Adrenal gland (tissue), 12 donors: ENCODE measurements around the gene SLC9A3. TPM values are rescaled to one million over a fixed set of nuclear protein-coding genes. Genes with fewer than 3 reads are reported as not detected.
"Not testable (repeated sequence)": the region's sequence is repeated elsewhere in the genome, so short reads cannot be mapped to it uniquely, and the experiment has no call there.

Experiments used
- DNase-seq, 7 donors: peaks; one replicate each; pipeline ENCODE4 v3.0.0-alpha.2; 2019 to 2020
- H3K27ac ChIP-seq, 5 donors: fragments of 200-600 bp; sonication (generic) in 4 of 5; 1 replicate in 3 of 5; 2 replicates in 2 of 5; pipeline versions ENCODE4 v1.5.1 to v1.8.0; 2016 to 2020; ENCODE audit warnings: mild to moderate bottlenecking in 1 of 5
- H3K27me3 ChIP-seq: fragments of 200-600 bp; 2 replicates; pipeline ENCODE4 v1.8.0; 2021
- H3K36me3 ChIP-seq, 2 donors: fragments of 200-600 bp; replicated peaks in 1 of 2; 1 replicate in 1 of 2; 2 replicates in 1 of 2; pipeline versions ENCODE4 v1.5.1 to v1.8.0; 2018 to 2022
- H3K4me1 ChIP-seq, 2 donors: fragments of 200-600 bp; replicated peaks in 1 of 2; 1 replicate in 1 of 2; 2 replicates in 1 of 2; pipeline versions ENCODE4 v1.5.1 to v1.8.0; 2018 to 2021
- H3K4me3 ChIP-seq, 4 donors: fragments of 200-600 bp; sonication (generic) in 3 of 4; one replicate each; pipeline ENCODE4 v1.5.1; 2016 to 2018
- H3K9me3 ChIP-seq, 3 donors: fragments of 200-600 bp; sonication (generic) in 1 of 3; replicated peaks in 1 of 3; 1 replicate in 2 of 3; 2 replicates in 1 of 3; pipeline versions ENCODE4 v1.5.1 to v1.8.0; 2016 to 2021
- POLR2A ChIP-seq, 2 donors: fragments of 450-650 bp; IDR thresholded peaks; one replicate each; pipeline ENCODE4 v1.6.1; 2017; ENCODE audit warnings: antibody characterized with exemption in 2 of 2, mild to moderate bottlenecking in 2 of 2, moderate library complexity in 1 of 2
- WGBS, 4 donors: extraction: QIAGEN DNeasy Blood & Tissue Kit in 2 of 4; methylation state at CpG; one replicate each; pipeline versions ENCODE4 v1.1.5 to v1.1.7; 2013 to 2017; 5-methylcytosine and 5-hydroxymethylcytosine counted together
- intact Hi-C, 2 donors: fragments of 100-400 bp; cut with DNase I; formaldehyde crosslinking; loops; one replicate each; pipeline versions ENCODE4 v1.14.1 to v1.15.0; 2022 to 2023
- polyA plus RNA-seq, 3 donors: library from polyadenylated mRNA; stranded (reverse); fragments of 200-250 nt in 2 of 3; fragments of 350-450 nt in 1 of 3; fragmentation: Illumina TruSeq in 1 of 3; extraction: RNeasy Lipid Tissue Mini Kit (QIAGEN cat#74804) in 1 of 3; gene quantifications; one replicate each; pipeline ENCODE4 v1.2.3, GENCODE V29; 2013 to 2014
- total RNA-seq, 9 donors: library from RNA; depleted of rRNA in 4 of 9; stranded (reverse); fragments of >200 nt in 4 of 9; fragments of 120-200 nt in 1 of 9; fragmentation: NEBNext Ultra II Directional in 1 of 9; extraction: Animal tissue kit (Norgen Biotek cat#: 25700) in 1 of 9; gene quantifications; one replicate each; pipeline versions ENCODE4 v1.1.0 to v1.2.4, GENCODE V29; 2013 to 2023
- TF ChIP-seq, protein P1 (sequence below), 6 experiments: fragments of 450-650 bp in 4 of 6; fragments of 200-600 bp in 2 of 6; sonication (generic) in 1 of 6; IDR thresholded peaks; 1 replicate in 5 of 6; 2 replicates in 1 of 6; pipeline versions ENCODE4 v1.5.1 to v1.8.0; 2016 to 2021; ENCODE audit warnings: antibody characterized with exemption in 6 of 6, mild to moderate bottlenecking in 2 of 6, moderate library complexity in 1 of 6
- donor health status: healthy with polysubstance abuse.
- donor health status: Bipolar disorder and iron deficiency.
- donor health status: DM: yes; HTN: yes; CAD: no.
- donor health status: DM: no; HTN: no; CAD: no.
- donor health status: DM: no; HTN: no; CAD: no.
- donor health status: DM: yes; HTN: yes; CAD: no.

SLC9A3 gene
- total and polyA plus RNA-seq, 12 donors = 0.83 to 5.5 (median 1.7) TPM

DNA sequence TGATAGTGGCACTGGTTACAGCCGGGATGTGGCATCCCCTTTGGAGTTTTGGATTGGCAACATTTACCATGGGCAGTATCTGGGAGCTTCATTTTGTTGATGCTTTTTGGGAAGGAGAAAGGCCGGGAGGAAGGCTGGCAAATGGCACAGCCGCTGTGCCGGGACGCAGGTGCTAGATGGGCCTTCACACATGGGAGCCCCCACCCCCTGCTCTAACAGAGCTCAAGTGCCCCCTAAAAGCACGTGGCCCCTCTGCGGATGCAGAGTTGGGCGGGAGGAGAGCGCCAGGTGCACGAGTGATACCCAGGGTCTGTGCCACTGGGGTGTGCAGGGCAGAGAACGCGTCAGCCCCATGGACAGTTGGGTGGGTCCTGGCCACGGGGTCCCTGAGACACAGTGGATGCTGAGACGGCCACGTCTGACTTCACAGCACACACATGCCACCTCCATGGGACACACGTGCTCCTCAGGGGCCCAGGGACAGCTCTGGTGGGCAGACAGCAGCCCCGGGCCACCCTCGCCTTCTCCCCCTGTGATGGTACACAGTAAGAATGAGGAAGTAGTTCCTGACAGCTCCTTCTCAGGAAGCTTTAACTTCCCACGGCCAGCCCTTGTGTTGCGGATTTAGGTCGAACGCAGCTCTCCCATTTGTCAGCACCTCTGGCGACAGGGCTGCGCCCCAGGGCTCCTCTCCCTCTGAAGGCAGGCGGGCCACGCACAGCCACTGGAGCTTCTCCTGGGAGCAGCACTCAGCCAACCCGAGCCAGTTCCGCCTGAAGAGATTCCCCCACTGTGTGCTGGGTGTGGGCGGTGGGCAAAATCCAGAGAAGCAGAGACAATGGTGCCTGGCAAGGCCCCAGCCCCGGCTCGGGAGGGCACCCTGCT, 10.8 kb downstream of the SLC9A3 start:
- intact Hi-C loops = no loop called here
- Histone ChIP-seq H3K4me1 (no peaks in the 10 kb centered on the region), H3K27ac (no peak overlapping the region), H3K36me3 (no peaks in the 10 kb centered on the region), H3K9me3 (no peaks in the 10 kb centered on the region), H3K27me3 (peaks cover 10% of the 10 kb centered on the region), H3K4me3 (no peak overlapping the region)
- no peak for DNase-seq
- TF ChIP-seq, protein P1, sequence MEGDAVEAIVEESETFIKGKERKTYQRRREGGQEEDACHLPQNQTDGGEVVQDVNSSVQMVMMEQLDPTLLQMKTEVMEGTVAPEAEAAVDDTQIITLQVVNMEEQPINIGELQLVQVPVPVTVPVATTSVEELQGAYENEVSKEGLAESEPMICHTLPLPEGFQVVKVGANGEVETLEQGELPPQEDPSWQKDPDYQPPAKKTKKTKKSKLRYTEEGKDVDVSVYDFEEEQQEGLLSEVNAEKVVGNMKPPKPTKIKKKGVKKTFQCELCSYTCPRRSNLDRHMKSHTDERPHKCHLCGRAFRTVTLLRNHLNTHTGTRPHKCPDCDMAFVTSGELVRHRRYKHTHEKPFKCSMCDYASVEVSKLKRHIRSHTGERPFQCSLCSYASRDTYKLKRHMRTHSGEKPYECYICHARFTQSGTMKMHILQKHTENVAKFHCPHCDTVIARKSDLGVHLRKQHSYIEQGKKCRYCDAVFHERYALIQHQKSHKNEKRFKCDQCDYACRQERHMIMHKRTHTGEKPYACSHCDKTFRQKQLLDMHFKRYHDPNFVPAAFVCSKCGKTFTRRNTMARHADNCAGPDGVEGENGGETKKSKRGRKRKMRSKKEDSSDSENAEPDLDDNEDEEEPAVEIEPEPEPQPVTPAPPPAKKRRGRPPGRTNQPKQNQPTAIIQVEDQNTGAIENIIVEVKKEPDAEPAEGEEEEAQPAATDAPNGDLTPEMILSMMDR (IDR thresholded peaks at IDR 0.05) = no peak
- no peak for TF ChIP-seq POLR2A (IDR thresholded peaks at IDR 0.05)
- WGBS, 4 donors = 65 to 67% (median 67%) methylated on average over 15 to 31 of the region's 31 CpGs

DNA sequence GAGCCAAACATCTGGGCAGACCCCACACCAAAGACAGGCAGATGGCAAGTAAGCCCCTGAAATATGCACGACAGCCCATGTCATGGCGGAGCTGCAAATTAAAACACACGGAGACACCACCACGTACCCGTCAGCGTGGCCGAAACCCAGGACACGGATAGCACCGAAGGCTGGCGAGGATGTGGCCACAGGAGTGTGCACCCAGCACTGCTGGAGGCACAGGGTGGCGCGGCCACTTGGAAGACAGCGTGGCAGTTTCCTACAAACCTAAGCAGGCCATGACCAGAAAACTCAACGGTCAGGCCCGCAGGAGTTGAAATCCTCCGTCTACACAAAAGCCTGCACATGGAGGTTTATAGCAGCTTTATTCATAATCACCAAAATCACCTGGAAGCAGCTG, 12.8 kb downstream of the SLC9A3 start:
- Histone ChIP-seq H3K27ac (no peak overlapping the region), H3K27me3 (peaks cover 6% of the 10 kb centered on the region), H3K9me3 (no peaks in the 10 kb centered on the region), H3K36me3 (no peaks in the 10 kb centered on the region), H3K4me1 (no peaks in the 10 kb centered on the region), H3K4me3 (no peak overlapping the region)
- intact Hi-C loops = no loop called here
- DNase-seq = no peak
- TF ChIP-seq POLR2A (IDR thresholded peaks at IDR 0.05) = no peak
- TF ChIP-seq, protein P1 (IDR thresholded peaks at IDR 0.05) = no peak
- 83 to 91% (median 89%) methylated on average over 16 of the region's 16 CpGs for WGBS, 4 donors

DNA sequence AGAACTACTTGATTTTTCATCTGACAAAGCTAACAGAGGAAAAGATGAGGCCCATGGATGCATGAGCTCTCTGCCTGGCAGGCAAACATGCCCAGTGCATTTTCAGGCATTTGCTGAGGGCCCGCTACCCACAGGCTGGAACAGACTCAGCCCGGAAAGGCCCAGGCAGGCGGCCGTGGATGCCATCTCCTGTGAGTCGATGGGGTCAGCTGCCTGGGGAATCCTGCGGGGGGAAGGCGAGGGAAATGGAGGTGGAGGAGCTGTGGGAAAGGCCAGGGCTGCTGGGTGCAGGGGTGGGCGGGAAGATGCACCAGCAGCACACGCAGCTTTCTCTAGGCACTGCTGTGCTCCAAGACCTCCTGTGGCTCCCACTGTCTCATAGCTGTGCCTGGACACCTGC, 13.7 kb downstream of the SLC9A3 start:
- Histone ChIP-seq H3K4me1 (no peaks in the 10 kb centered on the region), H3K4me3 (no peak overlapping the region), H3K27me3 (peaks cover 13% of the 10 kb centered on the region), H3K36me3 (no peaks in the 10 kb centered on the region), H3K9me3 (no peaks in the 10 kb centered on the region), H3K27ac (no peak overlapping the region)
- intact Hi-C loops = no loop called here
- 68 to 81% (median 77%) methylated on average over 8 to 9 of the region's 9 CpGs for WGBS, 4 donors
- DNase-seq = no peak
- TF ChIP-seq, protein P1 (IDR thresholded peaks at IDR 0.05) = no peak
- TF ChIP-seq POLR2A (IDR thresholded peaks at IDR 0.05) = no peak

DNA sequence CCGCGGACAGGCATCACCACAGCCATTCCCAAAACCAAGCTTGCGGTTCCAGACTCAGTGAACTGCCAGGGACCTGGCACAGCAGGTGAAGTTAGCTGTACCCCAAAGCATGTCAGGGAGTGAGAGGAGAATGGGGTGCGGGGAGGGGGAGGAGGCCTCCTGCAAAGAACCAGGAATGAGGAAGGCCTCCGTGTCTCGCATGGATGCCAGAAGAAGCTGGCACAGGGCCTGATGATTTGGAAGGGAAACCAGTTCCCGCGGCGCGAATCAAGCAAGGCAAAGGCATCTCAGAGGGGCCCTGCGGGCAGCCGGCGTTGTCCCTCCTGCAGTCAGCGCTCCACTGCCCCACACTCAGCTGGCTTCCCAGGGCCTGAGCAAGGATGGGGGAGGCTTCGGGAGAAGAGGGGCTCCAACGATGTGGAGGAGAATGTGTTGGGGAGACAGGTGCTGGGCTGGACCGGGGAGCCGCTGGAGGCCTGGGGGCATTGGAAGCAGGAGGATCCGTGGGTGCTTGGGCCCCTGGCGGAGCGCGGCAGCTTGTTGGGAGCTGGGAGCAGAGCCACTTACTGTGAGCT, 14.6 kb downstream of the SLC9A3 start:
- Histone ChIP-seq H3K4me3 (no peak overlapping the region), H3K36me3 (no peaks in the 10 kb centered on the region), H3K27me3 (peaks cover 13% of the 10 kb centered on the region), H3K9me3 (no peaks in the 10 kb centered on the region), H3K27ac (no peak overlapping the region), H3K4me1 (no peaks in the 10 kb centered on the region)
- no peak for DNase-seq
- intact Hi-C loops = no loop called here
- TF ChIP-seq, protein P1 (IDR thresholded peaks at IDR 0.05) = no peak
- TF ChIP-seq POLR2A (IDR thresholded peaks at IDR 0.05) = no peak
- 81 to 93% (median 84%) methylated on average over 12 to 22 of the region's 22 CpGs for WGBS, 4 donors

DNA sequence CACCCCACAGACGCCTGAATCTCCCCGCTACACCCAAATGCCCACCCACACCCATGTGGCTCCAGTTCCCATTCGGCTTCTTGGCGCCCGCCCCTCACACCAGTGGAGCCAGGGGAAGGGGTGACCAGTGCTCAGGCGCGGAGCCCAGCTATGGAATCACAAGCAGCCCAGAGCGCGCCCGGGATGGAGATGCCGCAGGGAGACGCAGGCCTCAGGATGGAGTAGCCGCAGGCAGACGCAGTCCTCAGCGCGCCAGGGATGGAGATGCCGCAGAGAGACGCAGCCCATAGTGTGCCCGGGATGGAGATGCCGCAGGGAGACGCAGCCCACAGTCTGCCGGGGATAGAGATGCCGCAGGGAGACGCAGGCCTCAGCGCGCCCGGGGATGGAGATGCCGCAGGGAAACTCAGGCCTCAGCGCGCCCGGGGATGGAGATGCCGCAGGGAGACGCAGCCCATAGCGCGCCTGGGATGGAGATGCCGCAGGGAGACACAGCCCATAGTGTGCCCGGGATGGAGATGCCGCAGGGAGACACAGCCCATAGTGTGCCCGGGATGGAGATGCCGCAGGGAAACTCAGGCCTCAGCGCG, 16.2 kb downstream of the SLC9A3 start:
- whole genome bisulfite sequencing, 4 donors = 92 to 96% (median 95%) methylated on average over 42 of the region's 42 CpGs
- H3K4me3 ChIP-seq, DNase-seq, H3K9me3 ChIP-seq, H3K36me3 ChIP-seq, H3K27me3 ChIP-seq, H3K27ac ChIP-seq, H3K4me1 ChIP-seq, intact Hi-C loops: not testable (repeated sequence)
